GM21367 (cell line): ENCODE results near the gene SHF.
A peak's percentile ranks its signal among the peaks of the same experiment; 100 is the strongest.
"Not testable (repeated sequence)": the region's sequence is repeated elsewhere in the genome, so short reads cannot be mapped to it uniquely, and the experiment has no call there.

Experiments
- ATAC-seq: cut with Tn5 transposase; IDR thresholded peaks from one replicate; pipeline ENCODE4 v1.9.1; 2021; ENCODE audit not compliant: unreplicated experiment

Gene SHF, protein sequence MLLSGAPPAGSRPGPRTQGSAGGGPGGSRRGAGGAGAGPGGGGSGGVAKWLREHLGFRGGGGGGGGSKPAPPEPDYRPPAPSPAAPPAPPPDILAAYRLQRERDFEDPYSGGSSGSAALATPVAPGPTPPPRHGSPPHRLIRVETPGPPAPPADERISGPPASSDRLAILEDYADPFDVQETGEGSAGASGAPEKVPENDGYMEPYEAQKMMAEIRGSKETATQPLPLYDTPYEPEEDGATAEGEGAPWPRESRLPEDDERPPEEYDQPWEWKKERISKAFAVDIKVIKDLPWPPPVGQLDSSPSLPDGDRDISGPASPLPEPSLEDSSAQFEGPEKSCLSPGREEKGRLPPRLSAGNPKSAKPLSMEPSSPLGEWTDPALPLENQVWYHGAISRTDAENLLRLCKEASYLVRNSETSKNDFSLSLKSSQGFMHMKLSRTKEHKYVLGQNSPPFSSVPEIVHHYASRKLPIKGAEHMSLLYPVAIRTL

DNA sequence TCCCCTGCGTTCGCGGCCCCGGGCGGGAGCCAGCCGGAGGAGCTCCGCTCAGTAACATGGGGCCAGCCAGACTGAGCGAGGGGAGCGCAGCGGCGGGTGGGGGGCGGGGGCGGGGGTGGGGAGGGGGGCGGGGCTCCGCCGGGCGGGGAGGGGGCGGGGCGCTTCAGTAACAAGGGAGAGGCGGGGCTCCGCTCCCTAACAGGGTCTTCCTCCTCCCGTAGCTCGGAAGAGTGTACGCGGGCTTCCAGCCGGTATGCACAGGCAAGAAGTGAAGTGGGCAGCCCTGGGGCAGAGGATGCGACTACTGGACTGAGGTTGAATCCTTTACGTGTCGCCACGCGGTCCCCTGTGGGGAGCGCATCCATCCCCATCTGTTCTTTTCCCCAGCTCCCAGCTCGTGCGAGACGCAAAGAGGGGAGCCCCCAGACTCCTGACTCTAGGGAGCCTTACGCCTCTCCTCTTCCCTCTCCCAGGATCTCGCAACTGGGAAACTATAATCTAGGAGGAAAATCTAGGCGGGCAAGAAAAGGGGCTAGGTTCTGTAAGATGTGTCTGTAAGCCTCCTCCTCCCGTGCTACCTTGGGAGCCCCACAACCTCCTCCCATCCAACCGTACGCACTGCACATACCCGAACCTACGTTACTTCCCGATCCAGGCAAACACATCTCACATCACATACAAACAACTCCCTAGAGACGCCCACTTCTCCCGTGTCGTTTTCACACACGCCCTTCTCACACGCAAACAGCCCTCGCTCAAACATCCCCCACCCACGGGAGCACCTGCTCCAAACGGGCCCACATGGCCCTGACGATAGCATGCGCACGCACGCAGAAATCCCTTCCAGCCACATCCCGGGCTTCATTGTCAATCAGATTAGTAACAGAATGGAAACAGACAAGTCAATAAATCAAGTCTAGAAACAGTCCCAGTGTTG lies at the start of gene SHF:
SHF (minus strand) TSS at position 73 of the 937 bp plus-strand sequence; CDS start at position 58, 15 bp downstream.
- ATAC-seq, result peak; percentile 43

DNA sequence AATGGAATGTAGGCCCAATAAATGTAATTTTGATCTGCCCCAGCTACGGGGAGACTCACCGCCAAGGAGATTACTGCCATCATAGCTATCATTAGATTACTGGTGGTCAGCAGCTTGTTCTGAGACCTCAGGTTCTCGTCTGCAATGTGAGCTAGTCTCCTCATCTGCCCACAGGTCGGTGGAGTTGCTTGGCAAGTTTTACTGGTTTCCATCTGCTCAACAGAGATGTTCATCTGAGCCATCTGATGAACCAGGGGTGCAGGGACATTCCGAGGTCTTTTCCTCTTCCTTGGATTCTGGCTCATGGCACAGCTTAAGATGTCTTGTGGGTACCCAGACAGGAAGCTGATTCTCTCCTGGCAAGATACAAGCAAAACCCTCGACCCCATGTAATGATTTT lies 49.0 kb upstream of the SHF start:
- not testable (repeated sequence) for ATAC-seq

DNA sequence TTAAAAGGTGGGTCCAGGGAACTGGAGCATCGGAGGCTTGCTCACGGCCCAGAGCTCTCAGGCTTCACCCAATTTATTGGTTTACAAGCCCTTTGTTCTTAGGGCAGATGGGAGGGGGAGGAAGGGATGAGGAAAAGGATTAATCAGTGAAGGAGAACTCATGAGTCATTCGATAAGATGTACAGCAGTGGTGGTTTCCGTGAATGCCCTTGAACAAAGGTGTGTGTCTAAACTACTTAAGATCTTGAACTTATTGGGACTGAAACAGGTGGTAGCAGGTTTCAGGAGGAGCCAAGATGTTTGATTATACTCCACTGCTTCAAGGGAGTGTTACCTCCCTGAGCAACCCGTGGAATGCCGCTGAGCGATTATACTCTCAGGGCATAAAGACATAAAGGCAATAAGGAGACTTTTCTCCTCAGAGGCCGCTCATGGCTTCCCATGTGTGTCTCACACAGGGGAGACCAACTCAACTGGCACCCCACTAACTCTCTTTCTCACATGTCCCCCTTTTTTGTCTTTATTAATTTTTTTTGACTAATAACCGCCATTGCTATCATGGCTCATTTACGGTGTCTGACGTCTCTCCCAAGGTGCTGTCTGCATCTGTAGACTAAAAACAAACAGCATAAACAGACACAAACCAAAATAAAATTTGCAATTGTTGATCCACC lies 46.9 kb upstream of the SHF start:
- ATAC-seq, result no peak

DNA sequence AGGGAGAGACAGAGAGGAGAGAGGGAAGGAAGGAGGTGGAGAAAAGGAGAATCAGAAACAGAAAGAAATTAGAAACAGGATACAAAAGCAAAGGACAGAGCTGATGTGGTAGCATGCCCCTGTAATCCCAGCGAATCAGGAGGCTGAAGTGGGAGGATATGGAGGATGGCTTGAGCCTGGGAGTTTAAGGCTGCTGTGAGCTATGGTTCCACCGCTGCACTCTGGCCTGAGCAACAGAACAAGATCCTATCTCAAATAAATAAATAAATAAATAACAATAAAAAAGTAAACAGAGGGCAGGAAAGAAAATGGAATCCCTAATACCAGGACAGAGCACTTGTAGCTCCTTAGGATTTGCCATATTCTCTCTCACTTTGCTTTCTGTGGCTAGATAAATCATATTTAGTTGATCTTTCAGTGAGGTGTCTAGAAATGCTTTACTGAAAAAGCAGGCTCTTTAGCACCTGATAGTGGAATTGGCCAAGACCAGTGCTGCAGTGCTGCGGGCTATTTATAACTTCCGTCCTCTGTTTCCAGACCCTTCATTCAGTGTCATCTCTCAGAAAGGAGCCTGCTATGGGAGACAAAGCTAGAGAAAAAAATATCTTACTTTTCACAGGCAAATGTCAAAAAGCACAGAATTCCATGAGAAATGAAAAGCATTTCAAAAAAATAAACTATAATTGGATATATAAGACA lies 44.2 kb upstream of the SHF start:
- ATAC-seq, result no peak

DNA sequence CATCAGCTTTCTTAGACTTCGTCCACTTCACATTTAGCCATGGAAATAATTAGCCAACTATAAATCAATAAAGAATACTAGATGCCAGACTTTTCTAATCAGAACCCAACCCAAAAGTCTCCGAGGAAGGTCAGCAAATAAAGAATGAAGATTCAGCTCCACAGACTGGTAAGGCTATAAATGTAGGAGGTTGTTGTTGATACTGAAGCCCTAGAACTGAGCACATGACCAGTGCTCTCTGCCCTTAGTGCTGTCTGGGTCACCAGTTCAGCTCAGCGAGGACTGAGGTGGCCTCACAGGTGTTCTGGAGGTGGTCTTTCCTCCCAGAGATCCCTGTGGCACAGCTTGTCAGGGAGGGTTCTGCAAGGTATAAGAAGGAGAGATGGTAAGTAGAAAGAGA lies 43.4 kb upstream of the SHF start:
- ATAC-seq, result no peak

DNA sequence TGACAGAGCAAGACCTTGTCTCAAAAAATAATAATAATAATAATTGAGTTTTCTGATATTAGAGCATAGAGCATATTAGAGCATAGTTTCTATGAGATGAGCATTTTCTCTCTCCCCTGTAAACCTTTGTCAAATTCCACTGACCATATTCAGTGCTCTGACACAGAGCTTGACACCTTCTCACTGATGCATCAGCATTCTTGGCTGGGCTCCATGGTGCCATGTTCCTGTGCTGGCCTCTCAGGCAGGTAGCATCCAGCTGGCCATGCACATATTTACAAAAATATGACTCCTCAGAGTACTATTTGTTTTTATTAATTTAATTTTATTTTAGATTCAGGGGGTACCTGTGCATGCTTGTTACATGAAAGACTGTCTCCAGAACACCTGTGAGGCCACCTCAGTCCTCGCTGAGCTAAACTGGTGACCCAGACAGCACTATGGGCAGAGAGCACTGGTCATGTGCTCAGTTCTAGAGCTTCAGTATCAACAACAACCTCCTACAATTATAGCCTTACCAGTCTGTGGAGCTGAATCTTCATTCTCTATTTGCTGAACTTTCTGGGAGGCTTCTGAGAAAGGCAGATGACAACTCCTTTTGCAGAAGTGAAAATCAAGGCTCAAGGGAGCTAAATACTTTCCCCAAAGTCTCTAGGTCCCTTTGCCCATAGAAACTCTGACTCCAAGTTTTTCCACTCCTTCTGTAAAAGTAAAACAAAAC lies 42.6 kb upstream of the SHF start:
- no peak for ATAC-seq

DNA sequence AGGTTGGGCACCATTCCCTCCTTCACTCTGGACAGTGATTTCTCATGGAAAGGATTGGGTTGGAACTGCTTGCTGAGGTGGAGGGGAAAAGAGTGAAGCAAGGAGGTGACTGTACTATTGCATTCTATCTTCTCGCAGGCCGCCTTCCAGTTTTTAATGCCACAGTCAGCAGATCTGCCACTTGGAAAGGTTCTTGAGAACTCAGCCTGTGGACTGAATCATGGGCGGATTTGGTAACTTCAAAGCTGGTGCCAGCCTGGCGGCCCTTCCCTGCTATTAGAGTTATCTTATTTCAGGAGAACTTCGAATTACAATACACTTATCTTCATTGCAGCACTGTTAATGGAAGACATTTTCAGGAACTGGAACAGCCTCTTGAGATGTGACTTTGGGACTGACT lies 41.2 kb upstream of the SHF start:
- ATAC-seq, result no peak

DNA sequence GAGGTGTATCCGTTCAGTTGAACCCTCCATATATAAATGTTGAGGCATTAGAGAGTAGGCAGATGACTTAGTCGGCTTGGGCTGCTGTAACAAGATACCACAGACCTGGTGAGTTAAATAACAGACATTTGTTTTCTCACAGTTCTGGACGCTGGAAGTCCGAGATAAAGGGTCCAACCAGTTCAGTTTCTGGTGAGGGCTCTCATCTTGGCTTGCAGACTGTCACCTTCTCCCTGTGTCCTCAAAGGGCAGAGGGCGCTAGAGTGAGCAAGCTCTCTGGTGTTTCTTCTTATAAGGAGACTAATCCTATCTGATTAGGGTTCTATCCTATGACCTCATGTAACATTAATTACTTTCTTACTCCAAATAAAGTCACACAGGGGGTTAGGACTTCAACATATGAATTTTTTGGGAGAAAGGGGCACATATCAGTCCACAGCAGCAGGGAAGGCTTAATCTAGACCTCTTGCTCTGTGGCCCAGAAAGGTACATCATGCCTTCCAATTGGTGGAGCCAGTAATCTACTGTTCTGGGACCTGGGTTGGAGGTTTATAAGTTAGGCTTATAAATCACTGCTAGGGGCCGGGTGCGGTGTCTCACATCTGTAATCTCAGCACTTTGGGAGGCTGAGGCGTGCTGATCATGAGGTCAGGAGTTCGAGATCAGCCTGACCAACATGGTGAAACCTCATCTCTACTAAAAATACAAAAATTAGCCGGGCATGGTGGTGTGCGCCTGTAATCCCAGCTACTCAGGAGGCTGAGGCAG lies 37.9 kb upstream of the SHF start:
- no peak for ATAC-seq

DNA sequence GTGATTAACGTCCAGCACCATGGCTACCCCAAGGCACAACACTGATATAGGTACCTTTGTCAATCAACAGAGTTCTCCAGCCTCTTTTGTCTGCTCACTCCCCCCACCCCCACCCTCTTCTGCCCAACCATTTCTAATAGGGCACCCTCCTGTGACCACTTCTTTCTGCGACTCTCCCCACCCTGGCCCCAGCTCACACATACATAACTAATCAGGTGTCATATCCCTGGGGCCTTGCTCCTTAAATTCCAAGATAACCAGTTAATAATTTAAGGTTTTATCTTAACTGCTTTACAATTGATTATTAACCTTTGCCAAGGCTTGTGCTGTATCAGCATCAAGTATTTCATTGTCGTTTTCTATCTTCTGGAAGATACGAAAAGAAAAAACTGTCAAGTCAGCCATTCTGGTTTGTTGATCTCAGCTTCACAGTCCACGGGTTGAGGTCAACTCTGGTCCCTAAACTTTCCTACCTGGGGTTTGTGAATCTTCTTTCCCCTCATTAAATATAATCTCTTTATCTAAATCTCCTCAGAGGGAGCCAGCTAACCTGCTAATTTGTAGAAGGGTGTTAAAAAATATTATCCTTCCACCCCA lies 37.0 kb upstream of the SHF start:
- no peak for ATAC-seq

DNA sequence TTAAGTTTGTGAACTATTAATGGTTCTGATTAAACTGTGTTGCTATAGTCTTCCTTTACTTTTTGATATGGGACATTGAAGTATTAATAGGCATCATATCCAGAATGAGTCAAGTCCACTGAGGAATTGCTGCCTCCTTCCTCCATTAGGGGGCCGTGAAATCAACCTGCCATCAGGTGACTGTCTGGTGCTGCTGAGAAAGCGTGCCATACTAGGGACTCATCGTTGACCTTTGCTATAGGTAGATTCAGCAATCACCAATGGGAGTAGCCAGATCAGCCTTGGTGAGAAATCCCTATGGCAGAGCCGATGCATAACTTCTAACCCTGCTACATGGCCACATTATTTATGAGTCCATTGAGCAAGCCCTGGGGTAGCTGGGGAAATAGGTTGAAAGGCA lies 34.2 kb upstream of the SHF start:
- ATAC-seq, result no peak

DNA sequence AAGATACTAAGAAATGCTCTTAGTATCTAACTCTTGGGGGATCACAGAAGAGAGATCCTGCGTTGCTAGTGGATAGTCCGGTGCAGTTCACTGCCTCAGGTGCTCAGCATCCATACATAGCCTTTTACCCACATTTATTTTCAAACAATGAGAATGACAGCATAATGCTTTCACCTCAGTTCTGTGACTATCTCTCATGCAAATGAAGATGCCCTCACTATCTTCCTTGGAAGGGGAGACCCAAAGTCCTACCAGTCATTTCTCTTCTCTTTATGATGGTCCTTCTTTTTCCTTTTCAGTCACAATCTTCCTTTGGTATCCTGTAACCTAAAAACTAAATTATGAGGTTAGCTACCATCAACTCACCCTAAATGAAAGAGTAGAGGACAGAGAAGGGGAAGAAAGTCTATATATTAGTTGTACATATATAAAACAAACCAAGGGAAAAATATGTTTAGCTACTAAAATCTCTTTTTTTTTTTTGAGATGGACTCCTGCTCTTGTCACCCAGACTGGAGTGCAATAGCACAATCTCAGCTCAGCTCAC lies 33.4 kb upstream of the SHF start:
- ATAC-seq, result no peak

DNA sequence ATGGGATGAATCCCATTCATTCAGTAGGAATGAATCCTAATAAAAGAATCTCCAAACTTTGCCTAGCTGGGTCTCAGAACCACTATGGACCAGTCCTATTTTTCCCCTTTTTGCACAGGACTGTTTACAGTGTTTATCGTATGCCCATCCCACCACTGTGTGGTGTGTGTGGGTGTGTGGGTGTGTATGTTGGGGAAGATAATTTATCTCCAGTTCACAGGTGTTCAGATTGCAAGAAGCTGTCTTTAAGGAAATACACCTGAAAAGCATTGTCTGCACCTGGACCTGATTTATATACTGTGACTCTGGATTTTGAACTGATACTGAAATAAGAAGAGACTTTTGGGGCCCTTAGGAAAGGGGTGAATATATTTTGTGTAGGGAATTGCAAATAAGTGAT lies 24.7 kb upstream of the SHF start:
- no peak for ATAC-seq

DNA sequence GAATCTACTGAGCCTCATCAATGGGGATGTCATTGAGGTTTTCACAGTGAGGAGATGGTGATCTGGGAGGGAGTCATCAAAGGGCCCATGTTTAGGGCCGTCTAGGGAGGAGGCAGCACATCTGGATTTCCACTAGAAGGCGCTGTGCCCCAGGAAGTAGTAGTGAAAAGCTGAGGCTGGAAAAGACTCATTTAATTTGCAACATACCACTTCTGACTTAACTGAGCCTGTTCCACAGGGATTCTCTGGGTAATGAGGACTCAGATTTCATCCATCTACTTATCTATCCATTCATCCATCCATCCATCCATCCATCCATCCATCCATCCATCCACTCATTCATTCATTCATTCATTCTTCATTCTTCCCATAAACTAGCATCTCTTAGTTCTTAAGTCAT lies 17.4 kb upstream of the SHF start:
- ATAC-seq, result no peak

DNA sequence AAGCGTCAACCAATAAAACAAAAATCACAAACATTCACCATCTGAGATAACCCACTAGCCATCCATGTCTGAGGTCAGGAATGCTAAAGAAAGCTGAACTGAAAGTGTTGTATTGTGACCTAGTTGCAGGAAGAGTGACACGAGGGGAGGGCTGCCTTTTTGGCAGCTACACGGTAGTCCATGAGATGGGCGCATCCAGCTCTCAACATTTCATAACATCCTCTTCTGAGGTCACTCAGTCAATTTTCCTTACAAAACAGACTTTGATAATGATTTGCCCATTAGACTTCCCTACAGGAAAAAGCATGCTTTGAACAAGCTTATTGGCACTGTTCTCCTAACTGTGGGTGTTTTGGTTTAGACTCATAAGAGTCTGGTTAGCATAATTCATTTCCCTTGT lies 15.4 kb upstream of the SHF start:
- ATAC-seq, result no peak

DNA sequence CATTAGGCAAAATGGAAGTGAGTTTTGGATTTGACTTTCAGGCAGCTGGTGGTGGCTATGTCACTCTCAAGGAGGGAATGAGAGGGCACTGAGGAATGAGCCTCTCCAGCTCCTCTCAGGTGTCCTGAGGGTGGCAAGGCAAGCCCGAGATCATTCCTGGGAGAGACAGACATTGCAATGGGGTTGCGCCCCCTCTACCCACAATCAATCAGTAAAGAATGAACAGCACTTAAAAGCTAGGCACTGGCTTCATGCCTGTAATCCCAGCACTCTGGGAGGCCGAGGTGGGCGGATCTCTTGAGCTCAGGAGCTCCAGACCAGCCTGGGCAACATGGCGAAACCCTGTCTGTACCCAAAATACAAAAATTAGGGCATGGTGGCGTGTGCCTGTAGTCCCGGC lies 14.1 kb upstream of the SHF start:
- ATAC-seq, result no peak

DNA sequence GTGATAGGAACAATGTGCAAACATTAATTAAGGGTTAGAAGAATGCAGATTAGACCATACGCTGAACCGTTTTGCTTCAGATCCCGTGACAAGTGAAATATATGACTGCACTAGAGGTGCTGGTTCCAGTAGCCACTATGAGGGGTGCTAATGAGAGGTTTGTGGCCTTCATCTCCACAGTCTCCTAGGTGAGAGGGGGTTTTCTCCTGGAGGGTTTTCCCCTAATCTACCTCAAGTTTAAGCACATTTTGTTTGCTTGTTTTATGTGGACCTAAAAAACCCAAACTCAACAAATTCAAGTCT lies 13.7 kb upstream of the SHF start:
- ATAC-seq, result no peak

DNA sequence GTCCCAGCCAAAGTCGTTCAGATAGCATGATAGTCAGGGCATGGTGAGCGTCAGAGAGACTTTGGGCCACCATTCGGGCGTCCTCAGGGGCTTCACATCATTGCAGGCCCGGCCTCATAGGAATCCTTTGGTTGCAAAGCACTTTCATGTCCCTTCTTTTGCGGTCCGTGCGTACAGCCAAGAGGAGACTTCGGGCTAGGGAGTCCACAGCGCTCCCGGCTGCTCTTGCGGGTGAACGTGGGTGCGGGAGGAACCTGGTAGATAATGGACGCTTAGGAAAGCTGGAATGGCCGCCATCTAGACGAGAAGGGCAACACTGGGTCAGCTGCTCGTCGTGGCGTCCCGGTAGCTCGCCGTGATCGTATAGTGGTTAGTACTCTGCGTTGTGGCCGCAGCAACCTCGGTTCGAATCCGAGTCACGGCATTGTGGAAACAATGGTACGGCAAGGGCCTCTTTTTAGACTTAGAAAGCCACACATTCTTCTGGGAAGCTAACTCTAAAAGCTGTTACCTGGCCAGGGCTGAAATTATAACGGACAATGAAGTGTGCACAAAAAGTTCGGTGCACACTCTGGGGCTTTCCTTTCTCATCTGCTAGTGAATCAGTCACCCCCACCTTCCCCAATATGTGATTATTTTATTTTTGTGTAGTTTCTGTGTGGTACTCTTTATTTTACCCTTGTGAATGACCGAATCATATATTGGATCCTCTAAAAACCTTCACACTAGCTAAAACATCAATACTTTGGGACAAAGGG lies 13.2 kb upstream of the SHF start:
- ATAC-seq, result no peak
